Heart right ventricle (tissue), 16 donors: ENCODE measurements around the gene SLC39A10. TPM values are rescaled to one million over a fixed set of nuclear protein-coding genes. Genes with fewer than 3 reads are reported as not detected.
"Not testable (repeated sequence)": the region's sequence is repeated elsewhere in the genome, so short reads cannot be mapped to it uniquely, and the experiment has no call there.

Source experiments
- ATAC-seq, 8 donors: fragments of 200-7000 bp; cut with Tn5 transposase; one replicate each; pipeline ENCODE4 v1.9.1; 2020; ENCODE audit warnings: mild to moderate bottlenecking in 8 of 8, moderate library complexity in 8 of 8, moderate number of reproducible peaks in 1 of 8
- DNase-seq, 2 donors: peaks; one replicate each; pipeline ENCODE4 v3.0.0-alpha.2; 2020
- H3K27ac ChIP-seq, 10 donors: fragments of 200-600 bp; sonication (generic) in 2 of 10; one replicate each; pipeline versions ENCODE4 v1.5.0 to v1.8.0; 2020 to 2022; ENCODE audit warnings: mild to moderate bottlenecking in 3 of 10
- H3K27me3 ChIP-seq, 7 donors: fragments of 200-600 bp; one replicate each; pipeline ENCODE4 v1.8.0; 2021 to 2022; ENCODE audit warnings: mild to moderate bottlenecking in 2 of 7
- H3K36me3 ChIP-seq, 9 donors: fragments of 200-600 bp; sonication (generic) in 1 of 9; one replicate each; pipeline versions ENCODE4 v1.5.0 to v1.8.0; 2020 to 2022; ENCODE audit warnings: mild to moderate bottlenecking in 2 of 9
- H3K4me1 ChIP-seq, 9 donors: fragments of 200-600 bp; sonication (generic) in 1 of 9; one replicate each; pipeline versions ENCODE4 v1.5.0 to v1.8.0; 2020 to 2022; ENCODE audit warnings: mild to moderate bottlenecking in 4 of 9
- H3K4me3 ChIP-seq, 10 donors: fragments of 200-600 bp; sonication (generic) in 2 of 10; one replicate each; pipeline versions ENCODE4 v1.5.0 to v1.8.0; 2020 to 2022; ENCODE audit warnings: mild to moderate bottlenecking in 7 of 10, moderate library complexity in 2 of 10
- H3K9me3 ChIP-seq, 11 donors: fragments of 200-600 bp in 10 of 11; sonication (generic) in 2 of 11; one replicate each; pipeline versions ENCODE4 v1.5.0 to v1.8.0; 2013 to 2022; ENCODE audit warnings: mild to moderate bottlenecking in 2 of 11, control low read depth in 1 of 11, moderate library complexity in 1 of 11
- CTCF ChIP-seq, 9 donors: fragments of 200-600 bp; sonication (generic) in 2 of 9; IDR thresholded peaks; one replicate each; pipeline versions ENCODE4 v1.5.0 to v1.8.0; 2021 to 2022; ENCODE audit warnings: antibody characterized with exemption in 9 of 9, mild to moderate bottlenecking in 5 of 9, moderate library complexity in 1 of 9
- WGBS, 2 donors: extraction: QIAGEN DNeasy Blood & Tissue Kit; methylation state at CpG; one replicate each; pipeline ENCODE4 v1.1.7; 2013; ENCODE audit warnings: inconsistent platforms in 1 of 2; 5-methylcytosine and 5-hydroxymethylcytosine counted together
- intact Hi-C, 10 donors: fragments of 100-400 bp; cut with DNase I; formaldehyde crosslinking; loops; one replicate each; pipeline versions ENCODE4 v1.11.1 to v1.14.2; 2022
- polyA plus RNA-seq, 2 donors: library from polyadenylated mRNA; stranded (reverse); fragments of 200-250 nt; gene quantifications; one replicate each; pipeline ENCODE4 v1.2.3, GENCODE V29; 2013
- total RNA-seq, 10 donors: library from RNA; stranded (reverse); fragmentation: NEBNext Ultra II Directional in 3 of 10; extraction: Animal tissue kit (Norgen Biotek cat#: 25700) in 3 of 10; gene quantifications; one replicate each; pipeline versions ENCODE4 v1.2.1 to v1.2.4, GENCODE V29; 2021 to 2023
- donor health status: Arrhythmogenic right ventricular cardiomyopathy.
- donor health status: ischemic (EF 13 %, LVEDD 7.1; RV severe dilation, severe dysfunction).
- donor health status: healthy with polysubstance abuse.
- donor health status: DM: no; HTN: yes; CAD: no.
- donor health status: DM: no; HTN: no; CAD: no.
- donor health status: ischemic (EF 25% LVEDD 6.9; RV normal size, moderate dysfunction).
- donor health status: ischemic (EF 25% LVEDD 5.7; RV mildly dilated, moderate dysfunction).
- donor health status: healthy.
- donor health status: DM: yes; HTN: yes; CAD: no.
- donor health status: Ischemic cardiomyopathy.
- donor health status: ischemic (EF 35%, LVEDD 5.7; RV mildly dilated, moderate dysfunction).
- donor health status: nonischemic (EF 11% LVEDD 7.7; RV severe dilation, severe dysfunction).
- donor health status: DM: yes; HTN: yes; CAD: no.
- donor health status: PGD.
- donor health status: ischemic (EF 29% LVEDD 5.4; RV normal size, mild dysfunction).
- donor health status: nonischemic (EF 23%, LVEDD 6.1; RV moderate dilation, normal function).

Gene SLC39A10
- total and polyA plus RNA-seq, 12 donors = 5.9 to 12.9 (median 8.3) TPM

GRCh38 chr2:195659982-195660890 lies 3.2 kb downstream of the SLC39A10 start:
- WGBS, 2 donors = 33 to 40% methylated on average over 6 of the region's 6 CpGs

GRCh38 chr2:195662138-195662537 lies 5.1 kb downstream of the SLC39A10 start:
- H3K27me3 ChIP-seq = no peaks in the 10 kb centered on the region
- no peak for TF ChIP-seq CTCF (IDR thresholded peaks at IDR 0.05)
- no peaks in the 10 kb centered on the region for H3K9me3 ChIP-seq
- H3K4me1 ChIP-seq = peaks cover 0 to 52% (median 35%) of the 10 kb centered on the region in 9 donors
- H3K27ac ChIP-seq = no peak overlapping the region
- WGBS, 2 donors = 37 to 54% methylated on average over 3 of the region's 3 CpGs
- H3K4me3 ChIP-seq = no peak overlapping the region
- H3K36me3 ChIP-seq = peaks cover 0 to 5% (median 0%) of the 10 kb centered on the region in 9 donors
- intact Hi-C loops = loop anchor here in 7 of 10 donors (5.0 to 10.0 kb wide), 5 partner anchors 85 to 403 kb away; partner anchors contain the start of gene DNAH7 (in 3 of the 7)
- DNase-seq (no peak), ATAC-seq (no peak)

More at GRCh38 chr2:195659982-195660890, 3.2 kb downstream of the SLC39A10 start:
- DNase-seq = peak in 1 of 2 donors; percentile 81
- no peak for ATAC-seq
- Histone ChIP-seq H3K27me3 (no peaks in the 10 kb centered on the region), H3K36me3 (peaks cover 0 to 5% (median 0%) of the 10 kb centered on the region in 9 donors), H3K4me3 (peak overlapping the region in 6 of 10 donors; percentile 84 to 97 (median 92)), H3K27ac (peak overlapping the region in 4 of 10 donors; percentile 98 to 99 (median 99)), H3K4me1 (peaks cover 0 to 53% (median 29%) of the 10 kb centered on the region in 9 donors), H3K9me3 (no peaks in the 10 kb centered on the region)
- TF ChIP-seq CTCF (IDR thresholded peaks at IDR 0.05) = peak; percentile 73 to 89 (median 86)
- intact Hi-C loops = loop anchor here (2.0 to 10.0 kb wide), 9 partner anchors 73 to 405 kb away; partner anchors contain the start of gene DNAH7 (in 4 of the 10)

DNA sequence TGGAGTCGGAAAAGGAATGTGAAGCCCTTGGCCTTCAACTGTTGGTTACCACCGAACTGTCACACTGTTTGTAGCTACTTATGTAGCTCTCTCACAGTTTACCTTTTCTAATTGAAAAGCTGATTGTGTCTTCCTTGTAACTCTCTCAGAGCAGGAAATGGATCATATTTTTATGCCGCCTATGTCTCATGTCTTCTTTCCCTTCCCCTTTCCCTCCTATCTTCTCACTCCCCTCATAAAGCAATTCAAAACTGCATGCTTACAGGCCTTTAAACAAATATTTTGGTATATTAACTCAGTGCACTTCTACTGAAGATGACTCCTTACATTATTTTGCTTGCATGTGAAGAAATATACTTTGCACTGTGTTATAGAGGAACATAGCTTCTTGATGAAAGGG lies 6.0 kb downstream of the SLC39A10 start:
- no peaks in the 10 kb centered on the region for H3K9me3 ChIP-seq
- H3K36me3 ChIP-seq = peaks cover 0 to 5% (median 0%) of the 10 kb centered on the region in 9 donors
- DNase-seq = no peak
- no peaks in the 10 kb centered on the region for H3K27me3 ChIP-seq
- WGBS, 2 donors = 72 to 80% methylated on average over 3 of the region's 3 CpGs
- H3K4me1 ChIP-seq = peaks cover 0 to 53% (median 36%) of the 10 kb centered on the region in 9 donors
- intact Hi-C loops = loop anchor here in 7 of 10 donors (5.0 to 10.0 kb wide), 5 partner anchors 86 to 402 kb away; partner anchors contain the start of gene DNAH7 (in 3 of the 7)
- no peak for ATAC-seq
- no peak for TF ChIP-seq CTCF (IDR thresholded peaks at IDR 0.05)
- H3K4me3 ChIP-seq = no peak overlapping the region
- H3K27ac ChIP-seq = peak overlapping the region in 1 of 10 donors; percentile 3

GRCh38 chr2:195664528-195664927 lies 7.5 kb downstream of the SLC39A10 start:
- intact Hi-C loops = loop anchor here in 7 of 10 donors (5.0 to 10.0 kb wide), 5 partner anchors 87 to 400 kb away; partner anchors contain the start of gene DNAH7 (in 3 of the 7)
- DNase-seq (no peak), ATAC-seq (no peak)
- TF ChIP-seq CTCF (IDR thresholded peaks at IDR 0.05) = peak in 4 of 9 donors; percentile 9 to 26 (median 18)
- no peak overlapping the region for H3K4me3 ChIP-seq
- peaks cover 0 to 5% (median 0%) of the 10 kb centered on the region in 9 donors for H3K36me3 ChIP-seq
- 76 to 83% methylated on average over 1 of the region's 1 CpG for WGBS, 2 donors
- no peaks in the 10 kb centered on the region for H3K9me3 ChIP-seq
- H3K4me1 ChIP-seq = peaks cover 0 to 39% (median 20%) of the 10 kb centered on the region in 9 donors
- H3K27me3 ChIP-seq = no peaks in the 10 kb centered on the region
- no peak overlapping the region for H3K27ac ChIP-seq

- intact Hi-C loops = loop anchor here in 4 of 10 donors (10.0 kb wide), 3 partner anchors 90 to 400 kb away; partner anchors contain the start of gene DNAH7 (in 3 of the 4)
- not testable (repeated sequence) for H3K27ac ChIP-seq, H3K36me3 ChIP-seq, H3K9me3 ChIP-seq, H3K27me3 ChIP-seq, ATAC-seq, H3K4me3 ChIP-seq, DNase-seq
- WGBS, 2 donors = 97 to 98% methylated on average over 4 of the region's 4 CpGs
- H3K4me1 ChIP-seq = peaks cover 0 to 32% (median 14%) of the 10 kb centered on the region in 9 donors
Observed at GRCh38 chr2:195665153-195665552, 8.1 kb downstream of the SLC39A10 start.
